GM18505 (cell line): ENCODE data around the gene GBP5.
"Not testable (repeated sequence)": the region's sequence is repeated elsewhere in the genome, so short reads cannot be mapped to it uniquely, and the experiment has no call there.

Experiments used
- ATAC-seq: cut with Tn5 transposase; IDR thresholded peaks from one replicate; pipeline ENCODE4 v1.9.1; 2021; ENCODE audit not compliant: unreplicated experiment
- POLR2A ChIP-seq: IDR thresholded peaks from 4 replicates; pipeline ENCODE4 v1.6.1; 2011; ENCODE audit warnings: borderline replicate concordance; ENCODE audit not compliant: insufficient read depth, insufficient read length; ENCODE audit errors: extremely low read depth

Gene GBP5

GRCh38 chr1:89272269-89273041, at the start of gene GBP5:
TSS of gene GBP5 (minus strand) at chr1:89272860. CDS start at chr1:89269555, 3,305 bp downstream.
- not testable (repeated sequence) for ATAC-seq

GRCh38 chr1:89322402-89322801, 49.7 kb upstream of the GBP5 start:
- no peak for TF ChIP-seq POLR2A
- ATAC-seq: no peak

GRCh38 chr1:89312572-89312971, 39.9 kb upstream of the GBP5 start:
- no peak for TF ChIP-seq POLR2A
- ATAC-seq: no peak

- no peak for TF ChIP-seq POLR2A
- ATAC-seq: no peak
Observed at GRCh38 chr1:89311757-89312156, 39.1 kb upstream of the GBP5 start.

GRCh38 chr1:89310976-89311375, 38.3 kb upstream of the GBP5 start:
- peak; percentile 11 for ATAC-seq
- no peak for TF ChIP-seq POLR2A

- no peak for TF ChIP-seq POLR2A
- peak; percentile 65 for ATAC-seq
Observed at GRCh38 chr1:89310505-89310904, 37.8 kb upstream of the GBP5 start.

GRCh38 chr1:89309828-89310227, 37.2 kb upstream of the GBP5 start:
- TF ChIP-seq POLR2A: no peak
- no peak for ATAC-seq

GRCh38 chr1:89306273-89306672, 33.6 kb upstream of the GBP5 start:
- no peak for TF ChIP-seq POLR2A
- ATAC-seq: no peak

GRCh38 chr1:89305493-89305892, 32.8 kb upstream of the GBP5 start:
- TF ChIP-seq POLR2A: no peak
- no peak for ATAC-seq

- no peak for TF ChIP-seq POLR2A
- no peak for ATAC-seq
Observed at GRCh38 chr1:89304572-89305230, 32.0 kb upstream of the GBP5 start.

GRCh38 chr1:89302697-89303332, 30.2 kb upstream of the GBP5 start:
- no peak for ATAC-seq
- TF ChIP-seq POLR2A: no peak

- peak; percentile 84 for ATAC-seq
Observed at GRCh38 chr1:89299739-89300463, 27.2 kb upstream of the GBP5 start.

- TF ChIP-seq POLR2A: no peak
- peak; percentile 39 for ATAC-seq
Observed at GRCh38 chr1:89298461-89298860, 25.8 kb upstream of the GBP5 start.
